Prostate gland (tissue), 2 donors: ENCODE measurements around the gene WDFY3.

Experiments
- CTCF ChIP-seq, 4 experiments: fragments of 200-600 bp in 2 of 4; fragments of 450-650 bp in 2 of 4; sonication (generic) in 2 of 4; IDR thresholded peaks; 1 replicate in 3 of 4; 2 replicates in 1 of 4; pipeline ENCODE4 v1.5.1; 2016 to 2019; ENCODE audit warnings: antibody characterized with exemption in 4 of 4, mild to moderate bottlenecking in 2 of 4, moderate library complexity in 2 of 4
- POLR2A ChIP-seq: fragments of 450-650 bp; IDR thresholded peaks from one replicate; pipeline ENCODE4 v1.6.1; 2016; ENCODE audit warnings: antibody characterized with exemption, mild to moderate bottlenecking

DNA sequence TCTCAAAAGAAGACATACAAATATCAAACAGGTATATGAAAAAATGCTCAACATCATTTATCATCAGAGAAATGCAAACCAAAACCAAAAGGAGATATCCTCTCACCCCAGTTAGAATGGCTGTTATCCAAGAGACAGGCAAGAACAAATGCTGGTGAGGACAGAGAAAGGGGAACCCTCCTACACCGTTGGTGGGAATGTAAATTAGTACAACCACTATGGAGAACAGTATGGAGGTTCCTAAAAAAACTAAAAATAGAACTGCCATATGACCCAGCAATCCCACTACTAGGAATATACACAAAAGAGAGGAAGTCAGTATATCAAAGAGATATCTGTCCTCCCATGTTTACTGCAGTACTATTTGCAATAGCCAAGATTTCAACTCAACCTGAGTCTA is 300.1 kb downstream of the WDFY3 start:
- TF ChIP-seq CTCF (IDR thresholded peaks at IDR 0.05) (no peak), POLR2A (no peak)
